Iris pigment epithelial cell (primary cell): ENCODE data around the gene APCDD1.
A peak's percentile ranks its signal among the peaks of the same experiment; 100 is the strongest.

Experiments used
- DNase-seq: peaks from one replicate; pipeline ENCODE4 v3.0.0-alpha.2; 2011; ENCODE audit warnings: low read depth

Gene APCDD1

DNA sequence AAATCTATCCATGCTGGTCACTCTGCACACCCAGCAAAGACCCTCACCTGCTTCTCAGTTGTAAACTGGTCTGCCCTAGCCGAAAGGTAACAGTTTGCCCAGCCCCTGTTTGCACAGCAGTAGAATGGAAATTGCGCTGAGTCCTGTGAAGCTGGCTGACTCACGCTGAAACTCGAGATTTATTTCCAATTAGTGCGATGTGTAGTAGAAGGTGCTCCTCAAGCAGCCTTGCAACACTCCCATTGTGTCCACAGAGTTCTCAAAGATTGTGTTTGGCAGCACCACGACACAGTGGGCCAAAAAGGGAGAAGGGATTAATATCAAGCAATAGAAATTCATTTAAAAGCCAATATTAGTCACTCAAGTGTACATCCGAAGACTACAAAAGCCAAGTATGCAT is 21.7 kb upstream of the APCDD1 start:
- no peak for DNase-seq

GRCh38 chr18:10436160-10436559 is 18.3 kb upstream of the APCDD1 start:
- no peak for DNase-seq

- peak; percentile 29 for DNase-seq
Measured at GRCh38 chr18:10437837-10438236, 16.6 kb upstream of the APCDD1 start.

- no peak for DNase-seq
Measured at GRCh38 chr18:10439898-10440297, 14.5 kb upstream of the APCDD1 start.

DNA sequence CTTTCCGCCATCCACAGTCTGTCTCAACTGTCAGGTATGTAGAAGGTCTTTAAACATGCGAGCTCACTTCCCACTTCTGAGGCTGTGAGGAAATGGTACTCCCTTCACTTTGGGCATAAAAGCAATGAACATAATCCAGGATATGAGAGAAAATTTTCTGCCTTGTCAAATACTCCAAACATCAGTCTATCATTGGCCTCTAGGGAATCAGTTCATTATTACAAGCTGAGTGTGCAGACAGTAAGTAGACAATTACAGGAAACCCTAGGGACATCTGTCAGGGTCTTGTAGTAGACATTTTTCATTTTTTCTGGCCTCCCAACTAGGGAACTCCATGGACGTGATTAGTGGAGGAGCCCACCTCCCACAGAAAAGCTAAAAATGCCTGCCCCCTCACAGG is 13.6 kb upstream of the APCDD1 start:
- no peak for DNase-seq

DNA sequence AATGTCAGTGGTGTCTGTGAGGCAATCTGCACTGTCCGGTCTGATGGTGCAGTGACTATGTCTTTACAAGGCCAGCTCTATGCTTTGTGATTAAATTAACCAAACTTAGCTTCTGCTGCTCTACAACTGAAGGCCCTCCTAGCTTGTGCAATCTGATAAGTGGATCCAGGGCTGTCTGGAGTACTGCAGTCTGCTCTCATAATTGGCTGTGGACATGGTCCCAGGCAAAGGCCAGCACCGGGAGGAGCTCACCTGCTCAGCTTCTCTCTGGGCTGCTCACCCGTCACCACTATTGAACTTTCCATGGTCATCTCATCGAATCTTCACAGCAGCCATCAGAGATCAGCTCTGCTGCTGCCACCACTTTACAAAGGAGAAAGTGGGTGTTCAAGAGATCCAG is 13.0 kb upstream of the APCDD1 start:
- no peak for DNase-seq

DNA sequence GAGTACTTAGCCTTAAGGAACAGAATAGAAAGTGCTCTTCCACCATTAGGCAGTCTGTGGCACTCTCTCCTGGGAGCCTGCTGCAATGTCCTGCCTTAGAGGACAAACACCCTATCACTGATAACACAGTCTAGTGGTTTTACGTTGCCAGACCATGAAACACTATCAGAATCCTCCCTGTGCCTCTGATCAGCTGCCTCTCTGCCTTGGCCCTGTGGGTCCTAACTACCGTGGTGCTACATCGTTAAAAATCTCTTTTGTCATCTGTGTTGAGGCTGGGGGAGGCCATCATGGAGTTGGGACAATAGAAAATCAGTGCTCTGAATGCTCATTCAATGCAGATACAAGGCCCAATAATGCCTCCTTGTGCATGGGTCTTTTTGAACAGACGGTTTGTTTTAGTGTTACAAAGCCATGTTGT is 11.9 kb upstream of the APCDD1 start:
- DNase-seq: no peak

DNA sequence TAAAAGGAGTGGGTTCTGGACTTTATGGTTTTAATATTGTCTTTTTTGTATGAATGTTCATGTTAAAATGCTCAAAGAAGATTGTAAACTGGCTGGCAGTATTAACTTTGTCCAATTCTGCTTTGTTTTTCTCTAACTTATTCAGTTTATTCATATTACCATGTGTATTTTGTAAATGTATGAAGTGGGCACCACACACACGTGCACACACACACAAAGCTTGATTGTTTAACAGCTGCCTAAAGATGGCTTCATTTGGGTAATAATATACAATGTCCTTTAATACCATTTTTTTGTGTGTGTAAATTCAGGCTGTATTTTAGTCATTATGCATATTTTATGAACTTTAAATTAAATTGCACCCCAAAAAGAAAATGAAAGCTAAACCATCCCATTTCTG is 11.4 kb upstream of the APCDD1 start:
- DNase-seq: no peak

GRCh38 chr18:10444314-10445006 is 10.0 kb upstream of the APCDD1 start:
- DNase-seq: no peak

GRCh38 chr18:10449396-10449795 is 5.0 kb upstream of the APCDD1 start:
- no peak for DNase-seq

DNA sequence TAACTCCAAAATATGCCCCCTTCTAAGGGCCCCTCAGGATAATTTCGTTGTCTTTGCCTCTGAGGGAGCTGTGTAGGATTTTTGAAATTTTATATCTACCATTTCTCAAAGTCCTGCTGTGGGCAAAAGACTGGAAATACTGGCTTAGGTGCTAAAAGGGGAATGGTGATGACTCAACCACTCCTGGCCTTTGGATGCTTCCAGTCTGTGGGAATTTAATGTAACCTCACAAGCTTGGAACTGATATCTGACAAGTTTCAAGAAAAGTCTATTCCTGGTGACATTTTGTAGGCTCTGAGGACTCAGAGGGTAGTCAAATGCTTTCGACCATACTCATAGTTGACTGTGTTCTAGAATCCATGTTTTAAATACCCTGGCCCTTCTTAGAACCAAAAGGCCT is 3.4 kb upstream of the APCDD1 start:
- DNase-seq: no peak

DNA sequence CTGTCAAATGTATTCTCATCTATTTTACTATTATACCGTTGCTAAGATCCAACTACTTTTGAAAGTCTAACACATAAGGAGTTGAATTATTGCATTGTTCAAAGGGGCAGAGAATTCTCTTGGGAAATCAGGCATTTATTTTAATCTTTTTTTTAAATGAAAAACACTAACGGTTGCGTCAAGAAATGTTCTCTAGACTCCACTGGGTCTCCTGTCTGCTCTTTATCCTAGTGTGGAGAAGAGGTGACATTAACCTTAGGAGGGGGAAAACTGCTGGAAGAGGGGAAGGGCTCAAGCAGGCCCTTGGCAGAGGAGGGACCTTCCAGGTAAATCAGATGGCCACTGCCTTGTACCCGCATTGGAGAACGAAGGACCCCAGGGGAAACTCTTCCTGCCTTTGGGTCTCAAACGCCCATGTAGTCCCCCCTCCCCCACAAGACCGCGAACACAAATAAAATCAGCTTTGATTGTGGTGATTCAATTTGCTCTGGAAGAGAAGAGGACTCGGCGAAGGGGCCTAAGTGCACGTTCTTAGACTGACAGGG is 1.1 kb upstream of the APCDD1 start:
- DNase-seq: no peak

DNA sequence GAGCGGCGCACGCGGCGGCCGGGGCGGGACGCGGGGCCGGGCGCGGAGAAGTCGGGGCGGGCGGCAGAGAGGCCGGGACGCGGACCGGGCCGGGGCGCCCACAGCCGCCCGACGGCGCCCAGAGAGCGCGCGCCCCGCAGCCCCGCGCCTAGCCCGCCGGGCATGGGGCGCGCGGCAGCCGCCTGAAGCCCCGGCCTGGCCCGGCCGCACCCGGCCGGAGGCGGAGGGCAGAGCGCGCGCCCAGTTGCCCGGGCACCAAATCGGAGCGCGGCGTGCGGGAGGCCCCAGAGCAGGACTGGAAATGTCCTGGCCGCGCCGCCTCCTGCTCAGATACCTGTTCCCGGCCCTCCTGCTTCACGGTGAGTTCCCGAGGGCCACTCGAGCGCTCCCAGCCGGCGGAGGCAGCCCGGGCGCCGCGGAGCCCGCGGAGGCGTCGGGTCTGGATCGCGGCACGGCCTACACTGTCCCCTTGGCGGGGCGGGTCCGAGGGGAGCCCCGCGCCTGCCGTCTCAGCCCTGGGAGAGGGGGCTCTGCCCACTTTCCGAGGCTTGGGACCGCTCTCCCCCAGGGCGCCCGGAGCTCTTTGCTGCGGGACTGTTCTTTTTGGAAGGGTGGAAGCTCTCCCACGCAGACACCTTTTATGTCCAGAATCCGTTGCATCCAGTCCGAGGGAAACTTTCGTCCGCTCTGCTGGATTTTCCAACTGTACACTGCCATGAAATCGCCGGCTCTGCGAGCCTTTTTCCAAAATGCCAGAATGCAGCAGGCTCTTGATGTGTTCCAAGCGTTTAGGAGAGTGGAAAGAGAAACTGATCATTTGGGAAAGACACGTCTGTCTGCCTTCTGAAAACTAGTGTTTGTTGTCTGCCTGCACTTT is 484 bp downstream of the APCDD1 start:
- no peak for DNase-seq

DNA sequence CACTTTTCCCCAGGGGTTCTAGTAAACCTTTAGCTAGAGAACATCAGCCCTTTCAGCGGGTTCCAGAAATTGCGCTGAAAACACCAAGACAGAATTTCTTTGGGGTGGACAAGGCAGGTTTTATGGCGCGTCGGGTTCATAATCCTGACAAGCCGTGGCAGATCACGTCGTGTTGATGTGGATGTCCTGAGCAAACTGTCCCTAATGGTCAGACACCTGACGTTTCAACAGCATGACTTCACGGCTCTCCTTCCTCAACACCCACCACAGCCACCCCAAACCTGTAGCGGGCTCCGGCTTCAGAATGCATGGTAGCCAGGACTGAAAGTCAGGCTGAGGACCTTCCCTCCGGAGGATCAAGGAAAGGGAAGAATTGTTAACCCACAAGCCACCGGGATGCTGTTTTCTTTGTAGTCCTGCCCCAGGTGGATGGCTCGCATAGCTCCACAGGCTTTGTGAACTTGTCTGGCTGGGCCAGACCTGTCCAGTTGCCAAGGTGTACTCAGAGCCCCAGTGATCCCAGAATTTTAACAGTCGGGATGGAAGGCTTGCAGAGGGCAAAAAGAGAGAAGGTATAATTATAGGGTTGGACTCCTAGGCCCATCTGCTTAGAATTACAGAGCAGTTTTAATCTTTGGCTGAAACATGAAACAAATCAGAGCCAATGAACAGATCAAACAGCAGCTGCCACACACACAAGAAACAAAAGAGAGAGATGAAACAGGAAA is 1.5 kb downstream of the APCDD1 start:
- no peak for DNase-seq

DNA sequence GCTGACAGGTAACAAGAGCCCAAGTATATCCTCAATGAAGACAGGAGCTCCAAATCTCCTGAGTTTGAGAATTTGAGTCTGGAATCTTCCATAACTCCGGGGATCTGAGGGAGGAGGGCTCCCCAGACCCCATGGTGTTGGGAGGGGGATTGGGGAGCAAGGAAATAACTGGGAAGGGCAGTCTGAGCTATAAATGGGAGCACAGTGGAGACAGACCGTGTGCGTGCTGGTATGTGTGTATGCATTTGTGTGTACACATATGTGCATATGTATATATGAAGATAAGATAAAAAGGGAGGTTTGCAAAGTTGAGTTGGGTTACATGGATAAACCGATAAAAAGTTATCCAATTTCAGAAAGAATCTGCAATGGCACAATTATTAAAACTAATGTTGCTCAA is 2.3 kb downstream of the APCDD1 start:
- no peak for DNase-seq

DNA sequence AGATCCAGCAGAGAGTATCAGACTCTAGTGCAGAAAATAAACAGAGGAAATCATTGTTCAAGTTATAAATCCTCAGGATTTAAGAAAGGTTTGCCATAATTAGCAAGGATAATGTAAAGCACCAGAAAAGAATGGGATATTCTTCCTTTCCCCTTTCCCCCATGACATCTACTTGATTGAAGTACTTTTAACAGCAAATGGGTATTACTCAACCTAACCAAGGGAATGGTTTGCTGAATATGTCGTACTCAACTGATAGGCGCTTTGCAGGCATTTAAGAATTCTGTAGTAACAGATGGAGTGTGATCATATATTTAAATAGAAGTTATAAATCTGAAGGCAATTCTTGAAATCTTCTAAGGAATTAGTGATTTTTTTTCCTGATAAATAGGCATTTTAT is 2.7 kb downstream of the APCDD1 start:
- DNase-seq: no peak

DNA sequence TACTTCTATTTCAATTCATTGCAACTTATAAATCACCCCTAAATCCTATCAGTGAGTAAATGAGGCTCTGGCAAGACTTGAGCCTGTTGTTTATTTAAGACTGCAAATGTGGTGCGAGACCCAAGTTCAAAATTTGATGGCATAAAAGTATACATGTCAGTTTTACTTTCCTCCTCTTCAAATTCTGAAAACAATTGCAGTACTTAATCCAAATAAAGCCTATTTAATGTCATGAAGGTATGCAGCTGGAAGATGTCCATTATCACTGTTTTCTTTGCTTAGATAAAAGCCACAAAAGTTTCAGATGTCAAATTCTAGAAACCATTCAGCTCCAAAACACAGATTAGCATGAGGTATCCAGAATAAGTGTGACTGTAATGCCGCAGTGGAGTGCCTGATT is 3.3 kb downstream of the APCDD1 start:
- no peak for DNase-seq

DNA sequence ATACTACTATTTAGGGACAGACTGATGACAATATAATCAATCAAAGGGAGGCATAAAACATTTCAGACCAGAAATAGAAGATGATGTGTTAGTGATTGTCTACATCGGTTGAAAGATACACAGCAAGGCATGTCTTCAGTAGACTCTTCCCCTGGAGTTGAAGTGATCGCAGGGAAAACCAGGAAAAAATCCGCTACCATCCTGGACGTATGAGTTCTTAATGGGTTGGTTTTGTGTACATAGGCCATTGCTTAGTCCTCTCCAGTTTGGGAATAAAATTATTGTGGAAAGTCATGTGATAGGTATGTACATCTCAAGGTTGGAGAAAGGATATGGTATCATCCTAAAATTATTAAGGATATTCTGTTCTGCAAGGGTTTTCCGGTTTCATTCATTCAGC is 4.3 kb downstream of the APCDD1 start:
- no peak for DNase-seq

DNA sequence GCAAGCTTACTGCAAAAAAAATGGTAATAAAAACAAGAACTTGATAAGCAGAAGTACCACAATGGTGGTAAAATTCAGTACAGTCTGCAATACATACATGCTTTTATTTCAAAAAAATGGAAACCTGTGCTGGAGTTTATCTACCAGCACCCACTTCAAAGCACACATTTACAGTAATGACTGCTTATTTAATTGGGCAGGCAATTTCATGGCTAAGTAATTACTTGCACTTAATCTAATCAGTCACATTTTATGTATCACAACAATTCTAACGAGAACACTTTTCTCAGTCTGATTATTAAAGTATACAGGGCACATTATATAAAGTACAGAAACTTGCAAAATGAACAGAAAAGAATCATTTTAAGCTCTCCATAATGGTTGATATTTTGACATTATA is 5.2 kb downstream of the APCDD1 start:
- DNase-seq: no peak

DNA sequence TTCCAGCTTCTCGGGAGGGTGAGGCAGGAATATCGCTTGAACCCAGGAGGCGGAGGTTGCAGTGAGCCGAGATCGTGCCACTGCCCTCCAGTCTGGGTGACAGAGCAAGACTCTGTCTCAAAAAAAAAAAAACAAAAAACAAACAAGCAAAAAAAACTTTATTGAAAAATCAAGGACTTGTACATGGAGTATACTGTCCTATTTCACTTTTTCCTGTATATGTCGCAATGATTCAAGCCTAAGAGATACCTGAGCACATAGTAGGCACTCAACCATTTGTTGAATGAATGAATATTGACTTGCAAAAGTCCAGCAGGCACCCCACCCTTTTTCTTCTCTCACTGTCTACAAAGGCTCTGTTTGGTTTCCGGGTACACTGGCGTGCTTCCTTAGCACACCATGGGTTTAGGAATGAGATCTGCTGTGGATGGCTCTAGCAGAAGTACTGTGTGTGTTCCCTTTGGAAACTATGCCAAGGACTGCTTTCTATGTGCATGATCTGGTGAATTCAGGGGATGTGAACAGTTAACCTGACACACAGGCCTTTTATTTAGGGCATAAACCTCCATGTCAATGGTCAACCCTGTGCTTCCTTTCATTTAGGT is 6.1 kb downstream of the APCDD1 start:
- no peak for DNase-seq

DNA sequence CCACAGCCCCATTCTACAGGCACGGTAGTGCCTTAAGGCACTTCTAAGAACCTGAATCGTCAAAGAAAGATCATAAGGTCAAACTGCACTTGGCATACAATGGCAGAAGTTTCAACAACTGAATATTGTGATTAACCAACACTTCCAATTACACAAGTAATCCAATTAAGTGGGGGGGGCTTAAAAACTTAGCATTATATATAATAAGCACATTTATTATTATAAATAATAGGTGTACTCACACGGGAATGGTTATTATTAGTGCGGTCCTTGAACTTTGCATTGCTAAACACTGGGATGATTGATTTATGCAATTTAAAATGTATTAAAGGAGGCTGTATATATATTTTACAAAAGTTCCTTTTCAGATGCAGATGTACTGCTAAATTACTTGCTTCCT is 7.6 kb downstream of the APCDD1 start:
- DNase-seq: no peak

GRCh38 chr18:10462597-10462996 is 8.2 kb downstream of the APCDD1 start:
- no peak for DNase-seq
